ENCODE results near the gene STUB1.
"Not testable (repeated sequence)": the region's sequence is repeated elsewhere in the genome, so short reads cannot be mapped to it uniquely, and the experiment has no call there.

Gene STUB1

DNA sequence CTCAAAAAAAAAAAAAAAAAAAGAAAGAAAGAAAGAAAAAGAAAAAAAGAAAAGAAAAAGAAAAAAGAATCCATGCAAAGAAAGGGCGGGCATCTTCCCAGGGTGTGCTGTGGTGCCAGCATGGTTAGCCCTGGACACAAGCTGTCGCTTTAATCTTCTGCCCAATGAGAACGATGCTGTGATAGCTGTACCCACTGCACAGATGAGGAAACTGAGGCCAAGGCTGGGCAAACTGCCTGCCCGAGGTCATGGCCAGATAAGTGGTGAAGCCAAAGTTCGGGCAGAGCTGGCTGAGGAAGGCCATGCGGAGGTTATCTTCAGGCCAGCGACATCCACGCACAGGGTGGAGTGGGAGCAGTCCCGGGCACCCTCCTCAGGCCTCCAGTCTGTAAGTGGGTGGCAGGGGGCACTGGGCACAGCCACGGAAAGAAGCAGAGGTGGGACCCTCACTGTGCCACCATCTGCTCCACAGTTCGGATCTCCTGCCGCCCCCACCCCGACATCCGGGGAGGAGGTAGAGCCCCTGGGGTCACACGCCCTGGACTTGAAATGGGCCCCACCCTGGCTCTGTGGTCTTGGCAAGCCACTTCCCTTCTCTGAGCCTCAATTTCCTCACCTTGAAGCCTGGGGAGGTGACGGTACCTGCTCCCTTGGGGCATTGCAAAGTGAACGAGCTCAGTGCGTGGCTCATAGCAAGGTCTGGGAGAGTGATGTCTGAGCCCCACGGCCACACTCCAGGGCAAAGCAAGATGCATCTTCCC, 18.9 kb downstream of the STUB1 start:
- no peak for DNase-seq

DNA sequence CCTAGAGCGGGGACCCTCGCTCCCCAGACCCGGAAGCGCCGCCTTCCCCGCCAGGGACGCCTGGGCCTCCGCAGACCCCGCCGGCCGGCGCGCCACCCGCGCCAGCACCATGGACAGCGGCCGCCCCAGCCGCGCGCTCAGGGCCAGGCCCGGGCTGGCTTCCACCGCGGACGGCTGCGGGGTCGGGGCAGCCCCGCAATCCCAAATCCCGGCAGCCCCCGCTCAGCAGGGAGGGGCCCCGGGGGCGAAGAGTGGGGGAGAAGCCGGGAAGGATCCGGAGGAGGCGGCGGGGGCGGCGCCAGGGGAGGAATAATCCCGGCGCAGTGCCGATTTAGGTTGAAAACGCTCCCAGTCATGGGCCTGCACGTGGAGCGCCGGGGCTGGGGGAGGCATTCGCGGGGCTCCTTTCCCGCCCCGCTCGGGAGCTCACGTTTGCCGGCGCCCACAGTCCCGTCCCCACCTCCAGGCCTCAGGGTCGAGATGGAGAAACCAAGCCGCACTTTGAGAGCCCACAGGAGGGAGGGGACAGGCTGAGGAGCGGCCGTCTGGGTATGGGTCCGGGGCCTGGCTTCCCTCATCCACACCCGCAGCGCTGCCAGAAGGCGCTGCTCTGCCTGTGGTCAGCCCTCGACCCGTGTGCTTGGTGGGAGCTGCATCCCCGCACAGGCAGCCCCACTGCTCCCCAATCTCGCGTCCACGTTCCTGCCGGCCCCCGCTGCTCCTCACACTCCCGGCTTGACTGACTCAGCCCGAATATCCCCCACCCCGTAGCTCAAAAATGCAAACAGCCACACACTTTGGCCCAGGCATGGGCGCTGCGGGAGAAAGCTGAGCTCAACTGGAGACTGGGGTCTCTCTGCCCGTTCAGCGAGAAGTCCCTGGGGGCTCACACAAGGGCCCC, 20.7 kb downstream of the STUB1 start:
- no peak for DNase-seq

DNA sequence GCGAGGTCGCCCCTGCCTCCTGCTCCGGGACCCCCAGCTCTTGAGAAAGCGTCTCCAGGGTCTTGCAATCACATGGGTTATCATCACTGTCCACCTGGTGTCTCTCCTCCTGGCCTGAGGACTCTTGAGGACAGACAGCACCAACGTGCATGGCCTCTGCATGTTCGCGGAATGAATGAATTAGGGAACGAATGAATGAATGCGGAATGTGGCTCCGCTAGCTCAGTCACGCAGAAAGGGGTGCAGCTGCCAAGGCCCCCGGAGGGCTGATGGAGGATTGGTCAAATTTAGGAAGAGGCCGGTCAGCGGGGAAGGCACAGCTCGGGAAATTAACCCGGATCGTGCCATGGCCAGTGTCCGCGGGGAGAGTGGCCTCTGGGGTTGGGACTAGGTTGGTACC, 22.1 kb downstream of the STUB1 start:
- no peak for DNase-seq

DNA sequence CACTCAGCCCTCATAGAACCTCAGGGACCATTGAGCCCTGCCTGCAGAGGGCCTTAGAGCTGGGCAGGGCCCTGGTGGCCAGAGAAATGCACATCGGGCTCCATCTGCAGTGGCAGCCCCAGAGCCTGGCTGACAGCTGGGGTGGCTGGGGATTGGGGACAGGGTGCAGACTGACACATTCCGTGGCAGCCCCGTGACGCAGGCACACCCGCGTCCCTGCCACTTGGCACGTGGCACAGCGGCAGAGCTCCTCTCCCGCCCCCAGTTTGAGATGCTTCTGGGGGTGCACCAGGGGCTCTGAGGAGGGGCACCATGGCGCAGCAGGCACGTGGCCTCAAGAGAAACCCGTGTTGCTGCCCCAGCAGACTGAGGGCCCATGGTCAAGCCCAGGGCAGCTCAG, 23.2 kb downstream of the STUB1 start:
- no peak for DNase-seq

DNA sequence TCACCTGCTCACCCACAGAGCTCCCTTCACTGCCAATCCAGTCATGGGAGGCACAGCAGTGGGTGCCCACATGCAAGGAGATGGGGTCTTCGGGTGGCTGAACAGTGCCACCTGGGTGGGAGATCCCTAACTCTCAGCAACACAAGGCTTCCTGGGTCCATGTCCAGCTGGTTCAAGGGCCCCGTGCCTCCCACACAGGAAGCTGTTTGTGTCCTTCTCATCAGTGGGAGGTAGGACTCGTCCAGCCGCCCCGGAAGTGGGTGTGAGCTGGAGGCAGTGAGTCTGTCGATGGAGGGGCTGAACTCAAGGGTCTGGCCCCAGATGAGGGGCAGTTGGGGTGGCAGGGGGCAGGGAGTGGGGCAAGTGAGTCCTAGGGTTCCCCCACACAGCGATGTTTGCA, 23.8 kb downstream of the STUB1 start:
- DNase-seq = no peak

DNA sequence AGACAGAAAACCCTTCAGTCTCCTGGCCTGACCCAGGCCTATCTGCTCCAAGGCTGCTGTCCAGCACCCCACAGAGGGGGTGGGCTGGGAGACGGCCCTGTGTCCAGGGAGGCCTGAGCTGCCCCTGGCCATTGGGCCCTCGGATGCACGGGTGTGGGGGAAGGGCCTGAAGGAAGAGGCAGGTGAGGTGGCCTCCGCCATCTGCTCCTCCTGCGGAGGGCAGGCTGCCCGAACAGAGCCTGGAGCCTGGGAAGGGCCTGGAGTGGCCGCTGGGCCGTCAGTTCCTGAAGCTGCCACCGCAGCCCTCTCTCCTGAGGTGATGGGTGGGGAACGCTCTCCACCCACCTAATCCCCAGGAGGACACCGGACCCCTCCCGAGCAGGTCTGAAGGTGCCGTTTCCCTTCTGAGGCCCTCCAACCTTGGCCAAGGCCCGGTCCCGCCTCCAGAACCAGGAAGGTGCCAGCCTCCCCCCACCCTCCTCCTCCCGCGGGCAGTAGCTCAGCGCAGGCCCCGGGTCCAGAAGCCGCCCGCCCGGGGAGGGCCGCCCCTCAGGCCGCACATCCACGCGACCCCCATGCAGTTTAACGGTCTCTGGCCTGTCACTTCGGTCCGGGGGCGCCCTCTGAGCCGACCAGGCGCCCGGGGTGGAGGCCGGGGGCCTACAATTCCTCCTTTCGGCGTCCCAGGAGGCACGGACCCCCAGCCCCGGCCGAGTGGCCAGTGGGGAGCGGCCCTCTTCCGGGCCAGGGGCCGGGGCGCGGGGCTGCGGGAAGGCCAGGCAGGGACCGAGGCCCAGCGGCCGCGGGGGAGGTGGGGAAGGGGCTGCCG, 24.6 kb downstream of the STUB1 start:
- DNase-seq = no peak

DNA sequence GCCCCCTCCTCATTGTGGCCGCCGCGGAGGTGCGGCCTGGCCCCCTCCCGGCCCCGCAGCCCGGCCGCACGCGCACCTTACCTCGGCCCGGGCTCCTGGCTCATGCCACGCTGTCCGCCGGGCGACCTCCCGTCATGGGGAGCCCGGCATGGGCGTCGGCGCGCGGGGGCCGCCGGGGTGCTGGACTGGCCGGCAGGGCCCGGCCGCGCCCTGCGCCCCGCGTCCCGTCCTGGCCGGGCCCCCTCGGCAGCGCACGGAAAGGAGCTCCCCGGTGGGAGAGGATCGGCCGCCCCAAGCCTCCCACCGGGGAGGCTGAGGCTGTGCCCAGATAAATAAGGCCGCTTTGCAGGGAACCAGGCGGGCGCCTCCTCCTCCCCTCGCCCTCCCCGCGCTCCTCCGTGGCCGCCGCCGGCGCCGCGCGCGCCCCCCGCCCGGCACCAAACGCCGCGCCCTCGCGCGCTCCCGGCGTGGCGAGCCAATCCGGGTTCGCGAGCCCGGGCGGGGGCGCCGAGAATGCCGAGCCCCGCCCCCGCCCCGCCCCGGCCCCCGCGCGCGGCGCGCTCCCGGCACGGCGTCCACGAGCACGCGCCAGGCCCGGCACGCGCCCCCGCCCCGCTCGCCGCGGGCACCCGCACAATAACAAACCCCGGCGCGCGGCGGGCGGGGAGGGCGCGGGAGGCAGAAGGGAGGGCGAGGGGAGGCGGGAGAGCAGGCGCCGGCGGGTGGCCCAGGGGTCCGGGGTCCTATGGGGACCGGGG, 25.4 kb downstream of the STUB1 start, which contains the start of gene FBXL16:
FBXL16 (minus strand) TSS at position 371 of the 758 bp plus-strand sequence. CDS start 8,396 bp downstream, outside the sequence.
- DNase-seq = no peak

DNA sequence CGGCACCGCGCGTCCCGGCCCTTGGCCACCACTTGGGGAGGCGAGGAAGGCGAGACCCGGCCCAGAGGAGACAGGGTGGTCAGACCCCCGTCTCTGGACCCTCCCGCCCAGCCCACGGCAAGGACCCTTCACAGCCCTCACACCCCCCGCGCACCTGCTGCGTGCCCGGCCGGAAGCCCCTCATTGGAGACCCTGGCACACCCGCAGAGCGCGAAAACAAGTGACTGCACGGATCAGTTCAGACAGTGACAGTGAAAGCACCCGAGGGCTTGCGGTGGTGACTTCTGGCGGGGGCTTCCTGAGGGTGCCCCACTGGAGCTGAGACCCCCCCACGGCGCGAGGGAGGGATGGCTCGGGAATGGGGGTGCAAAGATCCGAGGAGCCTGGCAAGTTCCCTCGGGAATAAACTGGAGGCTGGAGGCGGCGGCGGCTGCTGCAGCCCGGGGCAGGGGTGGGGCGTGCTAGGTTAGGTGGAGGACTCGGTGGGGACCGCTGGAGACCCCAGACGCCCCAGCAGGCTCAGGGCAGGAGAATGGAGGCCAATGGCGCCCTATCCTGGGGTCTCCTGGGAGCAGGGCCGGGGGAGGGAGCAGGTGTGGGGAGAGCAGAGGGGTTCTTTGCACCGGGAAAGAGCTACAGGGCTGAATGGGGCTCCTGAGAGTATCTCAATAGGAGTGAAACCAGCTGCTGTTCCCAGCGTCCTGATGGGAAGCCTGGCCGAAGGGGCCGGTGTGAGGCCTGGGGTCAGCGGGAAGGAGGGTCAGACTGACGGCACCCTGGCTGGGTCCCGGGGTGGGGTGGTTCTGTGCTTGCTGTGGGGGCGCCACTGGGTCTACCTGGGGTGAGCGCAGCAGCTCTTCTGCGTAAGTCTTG, 26.2 kb downstream of the STUB1 start:
- no peak for DNase-seq

DNA sequence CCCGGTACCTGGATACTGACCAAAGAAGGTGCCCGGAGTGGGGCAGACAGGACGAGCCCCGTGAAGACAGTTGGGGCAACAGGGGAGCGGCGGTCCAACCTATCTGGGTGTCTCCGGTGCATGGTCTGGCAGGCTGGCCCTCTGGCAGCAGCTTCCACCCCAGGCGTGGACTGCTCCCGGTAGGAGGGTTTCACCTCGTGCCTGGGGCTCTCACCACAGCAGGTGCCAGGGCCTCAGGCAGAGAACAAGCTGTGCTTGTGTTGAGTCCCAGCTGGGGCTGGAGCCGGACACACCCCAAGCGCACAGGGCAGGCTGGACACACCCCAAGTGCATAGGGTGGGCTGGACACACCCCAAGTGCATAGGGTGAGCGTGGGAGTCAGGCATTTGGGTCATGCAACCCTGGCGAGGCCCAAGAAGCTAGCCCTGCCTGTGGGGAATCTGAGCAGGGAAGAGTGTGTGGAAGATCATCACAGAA, 26.9 kb downstream of the STUB1 start:
- no peak for DNase-seq

DNA sequence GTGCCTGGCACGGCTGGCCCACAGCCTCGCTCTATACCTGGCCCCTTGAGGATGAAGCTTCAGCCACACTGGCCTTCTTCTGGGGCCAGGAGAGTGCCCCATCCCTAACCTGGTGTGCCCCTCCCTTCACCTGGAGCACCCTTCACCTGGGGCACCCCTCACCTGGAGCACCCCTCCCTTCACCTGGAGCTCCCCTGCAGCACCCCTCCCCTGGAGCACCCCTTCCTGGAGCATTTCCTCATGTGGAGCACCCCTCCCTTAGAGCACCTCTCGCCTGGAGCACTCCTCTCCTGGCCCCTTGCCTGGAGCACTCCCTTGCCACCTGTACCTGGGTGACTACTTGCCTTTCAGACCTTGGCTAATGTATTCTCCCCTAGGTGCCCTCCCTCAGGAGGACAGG, 27.8 kb downstream of the STUB1 start:
- no peak for DNase-seq

DNA sequence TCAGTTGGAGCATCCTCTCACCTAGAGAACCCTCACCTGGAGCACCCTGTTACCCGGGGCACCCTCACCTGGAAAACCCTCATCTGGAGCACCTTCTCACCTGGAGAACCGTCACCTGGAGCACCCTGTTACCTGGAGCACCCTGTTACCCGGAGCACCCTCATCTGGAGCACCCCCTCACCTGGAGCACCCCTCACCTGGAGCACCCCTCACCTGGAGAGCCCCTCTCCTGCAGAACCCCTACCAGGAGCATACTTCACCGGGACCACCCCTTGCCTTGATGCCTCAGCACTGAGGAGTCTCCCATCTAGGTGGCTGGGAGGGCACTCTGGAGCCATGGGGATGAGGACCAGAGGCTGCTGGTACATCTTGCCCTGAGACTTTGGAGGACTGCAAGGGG, 28.7 kb downstream of the STUB1 start:
- DNase-seq = no peak

DNA sequence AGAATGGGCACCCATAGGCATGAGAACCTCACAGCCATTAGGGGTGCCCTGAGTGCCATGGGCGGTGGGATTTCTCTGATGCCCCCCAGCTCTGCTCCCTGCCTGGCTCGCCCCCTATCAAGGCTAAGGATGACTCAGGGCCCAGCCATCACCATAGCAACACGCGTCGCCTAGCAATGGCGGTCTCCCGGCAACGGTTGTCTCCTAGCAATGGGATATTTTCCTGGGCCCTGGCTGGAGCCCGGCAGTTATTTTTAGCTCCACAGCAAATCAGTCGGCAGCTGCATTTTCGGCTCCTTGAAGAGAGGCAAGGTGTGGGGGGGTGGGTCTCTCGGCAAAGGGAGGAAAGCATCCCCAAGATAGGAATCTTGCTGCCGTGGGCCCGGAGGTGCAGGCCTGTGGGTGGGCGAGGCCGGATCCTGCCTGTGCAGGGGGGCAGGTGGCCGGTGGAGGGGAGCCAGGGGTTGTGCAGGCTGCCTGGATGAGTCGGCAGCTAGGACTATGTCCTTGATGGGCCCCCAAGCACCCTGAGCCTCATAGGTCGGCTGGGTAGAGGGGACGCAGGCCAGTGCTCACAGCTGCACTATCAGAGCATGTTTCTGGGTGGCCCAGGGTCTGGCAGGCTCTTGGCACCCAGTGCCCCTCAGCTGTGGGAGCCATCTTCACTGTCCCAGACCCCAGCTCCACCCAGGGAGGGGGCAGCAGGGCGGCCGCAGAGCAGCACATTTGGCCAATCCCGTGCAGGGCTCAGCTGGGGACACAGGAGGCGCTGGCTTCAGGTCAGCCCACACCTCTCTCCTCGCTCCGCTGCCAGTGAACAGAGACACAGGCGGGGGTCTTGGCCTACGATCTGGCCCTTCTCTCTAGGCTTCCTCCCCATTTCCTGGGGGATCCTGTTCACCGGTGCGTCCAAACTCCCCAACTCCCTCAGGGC, 29.6 kb downstream of the STUB1 start:
- DNase-seq = no peak

DNA sequence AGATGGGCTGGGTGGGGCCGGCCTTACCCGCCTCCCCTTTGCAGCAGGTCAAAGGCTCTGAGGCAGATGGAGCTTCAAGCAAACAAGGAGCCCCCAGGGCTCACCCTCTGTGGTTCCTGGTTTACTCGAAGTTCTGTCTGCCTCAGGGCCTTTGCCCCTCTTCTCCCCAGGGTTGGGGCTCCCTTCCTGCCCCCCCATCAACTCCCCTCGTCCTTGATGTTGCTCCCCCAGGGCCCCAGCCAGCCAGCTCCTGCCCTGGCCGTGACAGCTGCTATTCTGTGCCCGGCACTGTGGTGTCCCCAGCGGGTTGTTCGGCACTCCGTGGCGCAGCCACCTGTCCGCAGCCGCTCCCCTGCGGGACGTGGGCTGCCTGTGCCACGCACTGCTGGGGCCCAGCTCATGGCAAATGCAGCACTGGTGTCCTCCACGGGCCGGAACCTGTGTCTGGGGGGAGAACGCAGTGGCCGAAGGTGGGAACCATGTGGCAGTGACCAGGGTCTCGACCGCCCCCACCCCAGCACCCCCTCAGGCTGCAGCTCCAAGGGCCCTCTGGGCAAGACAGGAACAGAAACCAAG, 30.4 kb downstream of the STUB1 start:
- DNase-seq = no peak

DNA sequence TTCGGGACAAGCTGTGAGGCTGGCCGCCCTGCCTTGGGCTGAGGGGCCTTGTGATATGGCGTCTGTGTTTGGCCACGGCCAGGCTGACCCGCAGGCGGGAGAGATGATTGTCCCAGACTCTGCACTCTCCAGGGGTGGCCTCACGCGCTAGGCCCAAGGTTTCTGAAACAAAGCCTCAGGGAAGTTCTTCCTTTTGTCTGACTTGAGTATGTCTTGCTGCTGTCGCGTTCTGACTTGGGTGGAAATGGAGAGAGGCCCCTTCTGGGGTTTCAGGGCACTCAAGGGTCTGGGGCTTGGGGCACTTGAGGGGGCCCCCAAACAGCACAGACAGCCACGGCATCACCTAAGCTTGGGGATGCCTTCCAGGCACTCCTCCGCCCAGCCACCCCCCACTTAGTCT, 30.9 kb downstream of the STUB1 start:
- DNase-seq = no peak

DNA sequence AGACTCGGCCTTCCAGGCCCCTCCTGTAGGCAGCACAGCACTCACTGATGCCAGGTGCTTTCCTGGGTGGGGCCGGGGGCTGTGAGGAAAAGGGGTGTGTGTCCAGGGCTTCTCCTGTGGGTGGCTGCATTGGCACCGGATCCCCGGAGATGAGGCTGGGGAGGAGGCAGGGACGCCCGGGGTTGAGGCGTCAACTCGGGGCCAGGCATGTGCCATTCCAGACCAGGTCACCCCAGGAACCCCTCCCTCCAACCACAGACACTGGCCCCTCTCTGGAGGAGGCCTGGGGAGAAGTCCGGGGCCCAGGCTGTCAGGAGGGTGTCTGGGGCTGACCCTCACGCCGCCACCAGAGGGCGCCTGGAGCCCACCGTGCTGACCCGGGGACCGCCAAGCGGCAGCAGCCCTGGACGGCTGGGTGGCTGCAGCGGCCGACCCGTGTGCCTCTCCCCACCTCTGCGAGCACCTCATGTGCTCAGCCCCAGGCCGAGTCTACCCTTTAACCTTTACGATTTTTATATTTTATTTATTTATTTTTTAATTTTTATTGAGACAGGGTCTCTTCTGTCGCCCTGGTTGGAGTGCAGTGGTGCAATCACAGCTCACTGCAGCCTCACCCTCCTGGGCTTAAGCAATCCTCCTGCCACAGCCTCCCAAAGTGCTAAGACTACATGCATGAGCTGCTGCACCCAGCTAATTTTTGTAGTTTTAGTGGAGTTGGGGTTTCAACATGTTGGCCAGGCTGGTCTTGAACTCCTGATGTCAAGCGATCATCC, 31.5 kb downstream of the STUB1 start:
- no peak for DNase-seq

DNA sequence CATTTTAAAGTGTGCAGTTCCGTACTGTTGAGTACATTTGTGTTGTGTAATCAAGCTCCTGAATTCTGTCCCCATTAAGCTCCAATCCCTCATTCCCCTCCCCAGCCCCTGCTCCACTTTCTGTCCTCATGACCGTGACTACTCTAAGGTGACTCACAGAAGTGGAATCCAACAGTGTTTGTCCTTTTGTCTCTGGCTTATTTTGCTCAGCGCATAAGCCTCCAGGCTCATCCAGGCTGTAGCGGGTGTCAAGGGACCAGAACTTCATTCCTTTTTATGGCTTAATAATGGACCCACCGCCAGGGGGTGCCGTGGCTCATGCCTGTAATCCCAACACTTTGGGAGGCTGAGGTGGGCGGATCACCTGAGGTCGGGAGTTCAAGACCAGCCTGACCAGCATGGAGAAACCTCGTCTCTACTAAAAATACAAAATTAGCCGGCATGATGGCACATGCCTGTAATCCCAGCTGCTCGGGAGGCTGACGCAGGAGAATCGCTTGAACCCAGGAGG, 32.6 kb downstream of the STUB1 start:
- not testable (repeated sequence) for DNase-seq

DNA sequence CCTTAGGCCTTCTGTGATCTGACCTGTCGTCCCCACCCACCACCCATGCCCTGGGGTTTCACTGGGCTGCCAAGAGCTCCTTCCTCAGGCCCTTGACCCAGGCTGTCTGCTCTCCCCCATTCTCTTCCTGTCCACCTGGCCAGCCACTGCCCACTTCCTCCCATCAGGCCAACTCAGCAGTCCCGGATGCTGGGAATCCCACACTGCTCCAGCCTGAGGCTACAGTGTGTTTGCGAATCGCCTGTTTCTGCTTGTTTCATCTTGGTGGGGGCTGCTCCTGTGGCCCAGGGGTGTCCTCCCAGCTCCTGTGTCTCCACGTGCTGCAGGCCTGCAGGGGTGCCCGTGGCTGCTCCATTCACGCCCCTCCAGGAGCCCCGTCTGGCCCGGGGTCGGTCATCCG, 33.9 kb downstream of the STUB1 start:
- no peak for DNase-seq
